Muscle layer of duodenum (tissue), 2 donors: ENCODE results near the gene COPG1.

Experiments used
- H3K27ac ChIP-seq: one replicate; pipeline ENCODE4 v1.7.0; 2013; ENCODE audit warnings: mild to moderate bottlenecking, low read length
- H3K27me3 ChIP-seq: one replicate; pipeline ENCODE4 v1.7.0; 2013; ENCODE audit warnings: low read depth, mild to moderate bottlenecking, control low read depth, low read length
- H3K36me3 ChIP-seq, 2 donors: one replicate each; pipeline ENCODE4 v1.7.0; 2013; ENCODE audit warnings: low read length in 2 of 2, control low read depth in 1 of 2, mild to moderate bottlenecking in 1 of 2; ENCODE audit not compliant: insufficient read depth in 2 of 2, control insufficient read depth in 1 of 2
- H3K4me1 ChIP-seq, 2 donors: one replicate each; pipeline ENCODE4 v1.7.0; 2013; ENCODE audit warnings: low read length in 2 of 2, mild to moderate bottlenecking in 2 of 2, control low read depth in 1 of 2, moderate library complexity in 1 of 2; ENCODE audit not compliant: insufficient read depth in 2 of 2, control insufficient read depth in 1 of 2
- H3K4me3 ChIP-seq, 2 donors: one replicate each; pipeline ENCODE4 v1.7.0; 2013; ENCODE audit warnings: low read length in 2 of 2, low read depth in 1 of 2, mild to moderate bottlenecking in 1 of 2
- H3K9me3 ChIP-seq, 2 donors: one replicate each; pipeline ENCODE4 v1.7.0; 2013; ENCODE audit warnings: low read length in 2 of 2, control low read depth in 1 of 2, mild to moderate bottlenecking in 1 of 2; ENCODE audit not compliant: control insufficient read depth in 1 of 2
- donor health status: healthy.

The COPG1 gene

DNA sequence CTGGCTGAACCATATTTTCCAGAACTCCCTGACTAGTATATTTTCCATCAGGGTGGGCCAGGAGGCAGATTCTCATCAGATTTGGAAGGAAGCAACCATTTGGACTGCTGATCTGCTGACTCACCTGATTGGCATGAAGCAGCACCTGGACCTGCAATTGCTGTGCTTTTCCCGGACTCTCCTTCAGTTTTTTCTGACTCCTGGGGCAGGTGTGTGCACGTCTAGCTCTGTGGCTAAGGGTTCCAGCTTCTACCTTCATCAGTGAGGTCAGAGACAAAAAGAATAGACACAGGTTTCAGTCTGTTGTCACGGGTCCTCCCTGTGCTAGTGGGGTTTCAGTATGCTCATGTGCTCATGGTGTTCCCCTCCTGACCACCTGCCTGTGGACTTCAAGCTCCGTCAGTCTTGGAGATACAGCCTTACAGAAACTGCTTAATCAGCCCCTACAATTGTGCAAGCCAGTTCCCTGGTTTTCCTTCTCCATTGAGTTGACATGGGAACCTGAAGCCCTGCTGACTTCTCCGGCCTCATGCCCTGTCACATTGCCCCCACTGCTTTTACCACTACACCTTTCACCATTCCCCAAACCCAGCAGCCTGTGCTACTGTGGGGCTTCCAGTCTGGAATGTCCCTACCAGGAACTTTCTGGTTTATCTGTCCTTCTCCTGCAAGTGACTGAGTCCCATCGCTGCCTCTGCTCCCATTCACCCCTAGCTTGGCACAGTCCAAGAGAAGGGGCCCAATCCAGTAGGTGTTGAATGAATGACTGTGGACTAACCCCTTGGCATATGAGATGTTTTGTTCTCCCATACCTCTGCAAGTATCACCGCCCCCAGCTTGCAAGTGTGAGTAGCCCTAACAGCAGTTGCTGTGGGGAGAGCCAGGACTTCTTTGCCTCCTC is 61.0 kb downstream of the COPG1 start:
- Histone ChIP-seq H3K27me3 (no peaks in the 10 kb centered on the region), H3K9me3 (no peaks in the 10 kb centered on the region), H3K4me1 (peaks cover 8 to 17% of the 10 kb centered on the region in 2 donors), H3K27ac (no peak overlapping the region), H3K36me3 (no peaks in the 10 kb centered on the region), H3K4me3 (no peak overlapping the region)

DNA sequence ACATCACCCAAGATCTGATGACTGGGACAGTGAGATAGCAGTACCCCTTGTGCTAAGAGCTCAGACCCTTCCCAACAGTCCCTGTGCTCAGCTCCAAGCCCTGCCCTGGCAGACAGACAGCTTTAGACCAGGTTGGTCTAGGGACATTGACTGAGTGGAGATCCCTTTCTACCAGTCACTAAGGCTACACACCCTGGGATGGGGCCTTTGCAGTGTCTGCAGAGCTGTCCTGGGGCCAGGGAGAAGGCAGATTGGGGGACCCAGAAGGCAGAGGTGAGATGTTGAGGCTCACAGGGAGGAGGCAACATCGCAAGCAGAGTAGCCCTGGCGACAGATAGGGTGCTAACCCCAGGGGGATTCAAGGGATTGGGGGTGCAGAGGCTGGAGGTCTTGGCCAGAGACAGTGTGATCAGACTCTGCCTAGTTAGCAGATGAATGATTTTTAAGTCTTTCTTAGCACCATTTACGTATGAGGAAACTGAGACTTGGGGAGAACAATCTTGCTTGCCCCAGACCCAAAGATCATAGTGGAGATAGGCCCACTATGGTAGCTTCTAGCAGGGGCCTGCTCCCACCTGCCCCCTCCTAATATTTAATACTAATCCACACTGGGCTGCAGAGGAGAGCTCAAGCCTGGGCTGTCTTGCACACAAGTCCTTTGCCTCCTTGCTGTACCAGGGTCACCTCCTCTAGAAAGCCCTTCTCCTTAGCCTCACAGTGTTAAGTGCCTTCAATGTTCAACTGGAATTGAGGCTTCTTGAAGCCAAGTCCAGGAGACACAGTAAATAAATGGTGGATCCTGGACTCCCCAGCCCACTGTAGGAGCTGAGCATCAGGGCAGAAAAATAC is 61.9 kb downstream of the COPG1 start:
- H3K9me3 ChIP-seq, result no peaks in the 10 kb centered on the region
- no peak overlapping the region for H3K27ac ChIP-seq

DNA sequence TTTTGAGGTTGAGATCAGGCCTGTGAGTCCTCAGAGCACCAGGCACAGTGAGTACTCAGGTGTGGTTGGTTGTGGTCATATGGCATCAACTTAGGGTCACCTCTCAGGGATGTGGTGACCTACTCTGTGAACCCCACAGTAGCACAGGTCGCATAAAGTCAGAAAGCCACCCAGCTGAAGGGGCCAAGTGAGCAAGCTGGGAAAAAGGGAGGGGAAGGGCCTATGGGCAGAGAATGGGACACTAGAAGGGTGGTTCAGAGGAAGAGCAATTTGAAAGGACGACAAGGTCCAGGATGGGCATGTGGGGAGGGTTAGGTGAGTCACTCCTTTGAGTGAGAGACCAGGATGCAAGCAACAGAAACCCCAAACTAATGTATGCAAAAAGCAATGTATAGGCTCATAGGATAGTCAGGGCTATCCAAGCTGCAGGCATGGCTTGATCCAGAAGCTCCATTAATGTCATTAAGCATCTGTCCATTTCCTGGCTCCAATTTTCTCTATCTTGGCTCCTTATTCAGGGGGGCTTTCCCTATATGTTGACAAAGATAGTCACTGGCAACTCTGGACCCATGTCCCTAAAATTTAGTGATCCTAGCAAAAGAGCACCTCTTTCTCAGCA is 62.7 kb downstream of the COPG1 start:
- H3K27ac ChIP-seq, result no peak overlapping the region
- H3K9me3 ChIP-seq, result no peaks in the 10 kb centered on the region
- peaks cover 8 to 16% of the 10 kb centered on the region in 2 donors for H3K4me1 ChIP-seq
- no peaks in the 10 kb centered on the region for H3K27me3 ChIP-seq
- H3K36me3 ChIP-seq, result no peaks in the 10 kb centered on the region
- H3K4me3 ChIP-seq, result no peak overlapping the region

More for the DNA sequence above, 61.9 kb downstream of the COPG1 start:
- Histone ChIP-seq H3K4me3 (no peak overlapping the region), H3K36me3 (no peaks in the 10 kb centered on the region), H3K4me1 (peaks cover 8 to 11% of the 10 kb centered on the region in 2 donors), H3K27me3 (no peaks in the 10 kb centered on the region)

DNA sequence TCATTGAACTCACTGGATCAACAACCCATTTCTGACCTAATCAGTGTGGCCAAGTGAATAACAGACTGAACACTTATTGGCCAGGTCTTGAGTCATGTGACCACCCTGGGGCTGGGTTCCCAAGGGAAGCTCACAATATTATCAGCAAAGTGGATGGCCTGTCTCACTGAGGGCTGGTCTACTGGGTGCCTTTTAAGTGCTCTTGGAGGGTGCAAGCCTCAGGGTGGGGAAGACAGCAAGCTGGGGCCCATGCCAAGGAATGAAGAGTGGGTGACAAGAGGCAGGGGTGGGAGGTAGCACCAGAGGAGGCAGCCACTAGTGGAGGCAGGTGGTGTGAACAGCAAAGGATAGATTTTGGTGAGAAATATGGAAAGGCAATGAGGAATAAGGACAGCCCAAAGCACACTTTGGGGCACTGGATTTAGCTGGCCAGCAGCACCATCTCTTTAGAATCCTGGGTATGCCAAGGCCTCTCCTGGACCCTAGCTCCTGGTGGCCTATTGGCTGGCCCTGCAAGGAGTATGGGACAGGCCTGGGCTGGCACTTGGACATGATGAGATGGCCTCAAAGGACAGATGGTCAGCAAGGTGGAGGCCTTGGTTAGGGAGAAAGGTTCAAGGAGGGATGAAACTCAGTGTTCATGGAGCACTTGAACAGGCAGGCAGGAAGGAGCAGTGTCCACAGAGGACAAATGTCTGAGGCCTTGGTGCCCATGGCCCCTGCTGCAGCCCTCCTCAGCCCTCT is 63.4 kb downstream of the COPG1 start:
- no peaks in the 10 kb centered on the region for H3K9me3 ChIP-seq
- no peaks in the 10 kb centered on the region for H3K36me3 ChIP-seq
- no peak overlapping the region for H3K27ac ChIP-seq
- no peak overlapping the region for H3K4me3 ChIP-seq
- H3K27me3 ChIP-seq, result no peaks in the 10 kb centered on the region
- H3K4me1 ChIP-seq, result peaks cover 8 to 23% of the 10 kb centered on the region in 2 donors

- Histone ChIP-seq H3K9me3 (no peaks in the 10 kb centered on the region), H3K27me3 (no peaks in the 10 kb centered on the region), H3K4me3 (no peak overlapping the region), H3K4me1 (peaks cover 8 to 24% of the 10 kb centered on the region in 2 donors), H3K36me3 (no peaks in the 10 kb centered on the region), H3K27ac (no peak overlapping the region)
Measured at GRCh38 chr3:129313415-129313664, 63.9 kb downstream of the COPG1 start.

DNA sequence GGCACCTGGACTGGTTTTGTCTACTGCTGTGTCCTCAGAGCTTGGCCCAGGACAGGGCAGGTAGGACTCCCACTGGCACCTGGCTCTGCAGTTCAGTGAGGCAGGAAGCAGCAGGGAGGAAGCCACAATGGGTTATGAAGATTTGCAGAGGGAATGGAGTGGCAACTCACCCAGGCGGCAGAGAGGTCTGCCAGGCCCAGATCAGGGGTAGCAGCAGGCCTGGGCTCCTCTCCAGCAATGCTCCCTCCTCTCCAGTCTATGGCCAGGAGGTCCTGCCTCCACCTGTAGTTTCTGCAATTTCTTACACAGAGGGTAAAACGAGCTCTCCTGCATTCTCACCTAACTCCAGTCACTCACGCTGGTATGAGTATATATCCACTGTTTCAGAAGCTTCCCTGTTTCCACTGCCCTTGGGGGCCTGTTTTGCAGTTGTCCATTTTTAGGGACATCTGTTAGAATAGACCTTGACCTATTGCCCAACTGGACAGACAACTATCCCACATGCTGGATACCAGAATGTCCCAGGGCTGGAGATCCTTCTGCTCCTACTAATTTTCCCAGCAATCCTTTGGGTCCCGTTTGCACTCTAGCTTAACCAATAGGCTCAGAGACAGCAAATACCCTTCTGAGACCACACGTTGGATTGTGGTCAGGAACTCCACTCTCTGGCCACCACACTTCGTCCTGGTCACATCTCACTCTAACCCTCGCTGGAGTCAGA is 64.4 kb downstream of the COPG1 start:
- Histone ChIP-seq H3K27ac (peak overlapping the region; percentile 78), H3K27me3 (no peaks in the 10 kb centered on the region), H3K4me3 (peak overlapping the region; percentile 72 to 95), H3K36me3 (no peaks in the 10 kb centered on the region), H3K4me1 (peaks cover 8 to 24% of the 10 kb centered on the region in 2 donors), H3K9me3 (no peaks in the 10 kb centered on the region)

GRCh38 chr3:129314386-129315222 is 65.2 kb downstream of the COPG1 start:
- H3K36me3 ChIP-seq, result no peaks in the 10 kb centered on the region
- peak overlapping the region; percentile 78 for H3K27ac ChIP-seq
- H3K27me3 ChIP-seq, result no peaks in the 10 kb centered on the region
- peak overlapping the region; percentile 72 to 95 for H3K4me3 ChIP-seq
- no peaks in the 10 kb centered on the region for H3K9me3 ChIP-seq
- peaks cover 8 to 24% of the 10 kb centered on the region in 2 donors for H3K4me1 ChIP-seq

GRCh38 chr3:129315223-129315997 is 66.0 kb downstream of the COPG1 start:
- H3K4me1 ChIP-seq, result peaks cover 8 to 24% of the 10 kb centered on the region in 2 donors
- H3K36me3 ChIP-seq, result no peaks in the 10 kb centered on the region
- no peaks in the 10 kb centered on the region for H3K9me3 ChIP-seq
- peak overlapping the region; percentile 72 to 95 for H3K4me3 ChIP-seq
- peak overlapping the region; percentile 51 for H3K27ac ChIP-seq
- H3K27me3 ChIP-seq, result no peaks in the 10 kb centered on the region

GRCh38 chr3:129315998-129316247 is 66.5 kb downstream of the COPG1 start:
- Histone ChIP-seq H3K4me1 (peaks cover 8 to 24% of the 10 kb centered on the region in 2 donors), H3K4me3 (peak overlapping the region; percentile 72 to 95), H3K36me3 (no peaks in the 10 kb centered on the region)

More at GRCh38 chr3:129315998-129316247, 66.5 kb downstream of the COPG1 start:
- Histone ChIP-seq H3K27ac (no peak overlapping the region), H3K27me3 (no peaks in the 10 kb centered on the region), H3K9me3 (no peaks in the 10 kb centered on the region)
